OCI-LY1 (cell line): ENCODE measurements around the gene XIRP2.

Experiments used
- EZH2 ChIP-seq: fragments of 200-600 bp; sonication (generic), shearing (Covaris generic); IDR thresholded peaks from 2 replicates; pipeline ENCODE4 v1.8.0; 2017; ENCODE audit warnings: borderline replicate concordance, mixed run types, mild to moderate bottlenecking, antibody characterized with exemption, low read length, moderate library complexity, mixed read lengths
- TF ChIP-seq, protein P1 (sequence below): fragments of 200-600 bp; sonication (generic), shearing (Covaris generic); IDR thresholded peaks from 2 replicates; pipeline ENCODE4 v1.5.1; 2017; ENCODE audit warnings: mild to moderate bottlenecking, antibody characterized with exemption, low read length, moderate library complexity, mixed read lengths

DNA sequence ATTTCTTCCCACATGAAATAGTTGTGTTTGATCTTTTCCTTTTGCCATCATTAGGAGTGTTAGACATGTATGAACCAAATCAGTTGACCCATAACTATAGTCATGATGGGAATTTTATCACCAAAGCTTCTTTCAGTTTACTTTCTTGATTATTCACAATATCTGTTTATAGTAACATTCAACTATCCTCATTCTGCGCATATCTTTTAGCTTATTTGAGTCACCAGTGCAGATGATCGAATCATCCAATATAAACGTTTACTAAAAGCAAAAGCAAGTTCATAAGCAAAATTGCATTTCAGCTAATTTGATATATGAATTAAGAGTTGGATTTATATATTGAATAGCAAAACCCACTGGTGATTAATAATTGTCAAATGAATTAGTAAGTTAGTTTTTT is 216.4 kb downstream of the XIRP2 start:
- TF ChIP-seq, protein P1, sequence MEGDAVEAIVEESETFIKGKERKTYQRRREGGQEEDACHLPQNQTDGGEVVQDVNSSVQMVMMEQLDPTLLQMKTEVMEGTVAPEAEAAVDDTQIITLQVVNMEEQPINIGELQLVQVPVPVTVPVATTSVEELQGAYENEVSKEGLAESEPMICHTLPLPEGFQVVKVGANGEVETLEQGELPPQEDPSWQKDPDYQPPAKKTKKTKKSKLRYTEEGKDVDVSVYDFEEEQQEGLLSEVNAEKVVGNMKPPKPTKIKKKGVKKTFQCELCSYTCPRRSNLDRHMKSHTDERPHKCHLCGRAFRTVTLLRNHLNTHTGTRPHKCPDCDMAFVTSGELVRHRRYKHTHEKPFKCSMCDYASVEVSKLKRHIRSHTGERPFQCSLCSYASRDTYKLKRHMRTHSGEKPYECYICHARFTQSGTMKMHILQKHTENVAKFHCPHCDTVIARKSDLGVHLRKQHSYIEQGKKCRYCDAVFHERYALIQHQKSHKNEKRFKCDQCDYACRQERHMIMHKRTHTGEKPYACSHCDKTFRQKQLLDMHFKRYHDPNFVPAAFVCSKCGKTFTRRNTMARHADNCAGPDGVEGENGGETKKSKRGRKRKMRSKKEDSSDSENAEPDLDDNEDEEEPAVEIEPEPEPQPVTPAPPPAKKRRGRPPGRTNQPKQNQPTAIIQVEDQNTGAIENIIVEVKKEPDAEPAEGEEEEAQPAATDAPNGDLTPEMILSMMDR, result no peak
- TF ChIP-seq EZH2, result no peak
